ENCODE data around the gene FARP2.

- no peak for TF ChIP-seq CTCF (IDR thresholded peaks at IDR 0.05)
- TF ChIP-seq EP300 (IDR thresholded peaks at IDR 0.05), result no peak
Measured at GRCh38 chr2:241461693-241462677, 105.9 kb downstream of the FARP2 start.

All from esophagus muscularis mucosa (tissue), 3 donors.